Astrocyte of the spinal cord (primary cell): ENCODE data around the gene SMAD7.

Experiments used
- DNase-seq: peaks from one replicate; pipeline ENCODE4 v3.0.0; 2011; ENCODE audit warnings: low read depth, low spot score
- H3K4me3 ChIP-seq: 2 replicates; pipeline ENCODE4 v1.5.1; 2011; ENCODE audit warnings: low read depth, mild to moderate bottlenecking, low read length, moderate library complexity
- in situ Hi-C: cut with HindIII; loops from 2 replicates; pipeline ENCODE4 v1.10.0; 2017; ENCODE audit warnings: low sequenced_read_pairs
- TF ChIP-seq, protein P1 (sequence below): IDR thresholded peaks from 2 replicates; pipeline ENCODE4 v1.5.1; 2012; ENCODE audit warnings: low read depth, mild to moderate bottlenecking, low read length, inconsistent platforms

The SMAD7 gene

DNA sequence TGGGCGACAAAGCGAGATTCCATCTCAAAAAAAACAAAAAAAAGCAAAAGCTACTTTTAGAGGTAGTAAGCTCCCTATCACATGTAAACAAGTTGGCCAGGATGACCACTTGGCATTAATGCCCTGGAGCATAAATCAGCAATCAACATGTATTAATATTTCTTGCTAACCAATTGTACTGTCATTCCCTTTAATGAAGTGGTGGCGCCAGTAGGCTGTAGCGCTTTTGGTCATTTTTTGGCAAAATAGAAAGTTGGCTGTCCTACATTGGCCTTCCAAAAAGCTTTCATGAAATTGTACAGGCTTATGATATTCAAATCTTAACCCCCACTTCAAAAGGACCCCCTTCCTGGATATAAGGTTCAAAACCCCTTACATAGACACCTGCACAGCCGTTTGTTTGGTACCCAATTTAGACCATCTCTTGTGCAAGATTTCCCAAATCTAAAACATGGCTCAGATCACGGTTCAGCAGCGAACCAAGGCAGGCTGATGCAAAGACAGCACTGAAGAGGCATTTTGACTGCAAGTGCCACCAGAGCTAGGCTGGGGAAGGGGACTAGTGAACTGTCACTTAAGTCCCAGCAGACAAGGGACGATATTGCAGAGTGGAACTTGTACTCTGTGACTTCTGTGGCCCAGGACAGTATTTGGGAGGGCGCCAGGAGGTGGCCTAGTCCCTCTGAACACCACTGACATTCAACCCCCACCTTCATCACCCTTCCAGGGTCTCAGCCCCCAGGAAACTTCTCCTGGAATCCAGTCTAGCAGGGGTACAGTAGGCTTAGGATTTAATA lies 31.9 kb downstream of the SMAD7 start:
- H3K4me3 ChIP-seq: no peak overlapping the region
- no peak for DNase-seq
- TF ChIP-seq, protein P1, sequence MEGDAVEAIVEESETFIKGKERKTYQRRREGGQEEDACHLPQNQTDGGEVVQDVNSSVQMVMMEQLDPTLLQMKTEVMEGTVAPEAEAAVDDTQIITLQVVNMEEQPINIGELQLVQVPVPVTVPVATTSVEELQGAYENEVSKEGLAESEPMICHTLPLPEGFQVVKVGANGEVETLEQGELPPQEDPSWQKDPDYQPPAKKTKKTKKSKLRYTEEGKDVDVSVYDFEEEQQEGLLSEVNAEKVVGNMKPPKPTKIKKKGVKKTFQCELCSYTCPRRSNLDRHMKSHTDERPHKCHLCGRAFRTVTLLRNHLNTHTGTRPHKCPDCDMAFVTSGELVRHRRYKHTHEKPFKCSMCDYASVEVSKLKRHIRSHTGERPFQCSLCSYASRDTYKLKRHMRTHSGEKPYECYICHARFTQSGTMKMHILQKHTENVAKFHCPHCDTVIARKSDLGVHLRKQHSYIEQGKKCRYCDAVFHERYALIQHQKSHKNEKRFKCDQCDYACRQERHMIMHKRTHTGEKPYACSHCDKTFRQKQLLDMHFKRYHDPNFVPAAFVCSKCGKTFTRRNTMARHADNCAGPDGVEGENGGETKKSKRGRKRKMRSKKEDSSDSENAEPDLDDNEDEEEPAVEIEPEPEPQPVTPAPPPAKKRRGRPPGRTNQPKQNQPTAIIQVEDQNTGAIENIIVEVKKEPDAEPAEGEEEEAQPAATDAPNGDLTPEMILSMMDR: no peak
- in situ Hi-C loops: no loop called here

- TF ChIP-seq, protein P1: no peak
- no peak overlapping the region for H3K4me3 ChIP-seq
- no peak for DNase-seq
- in situ Hi-C loops: no loop called here
Observed at GRCh38 chr18:48917579-48918517, 32.9 kb downstream of the SMAD7 start.

DNA sequence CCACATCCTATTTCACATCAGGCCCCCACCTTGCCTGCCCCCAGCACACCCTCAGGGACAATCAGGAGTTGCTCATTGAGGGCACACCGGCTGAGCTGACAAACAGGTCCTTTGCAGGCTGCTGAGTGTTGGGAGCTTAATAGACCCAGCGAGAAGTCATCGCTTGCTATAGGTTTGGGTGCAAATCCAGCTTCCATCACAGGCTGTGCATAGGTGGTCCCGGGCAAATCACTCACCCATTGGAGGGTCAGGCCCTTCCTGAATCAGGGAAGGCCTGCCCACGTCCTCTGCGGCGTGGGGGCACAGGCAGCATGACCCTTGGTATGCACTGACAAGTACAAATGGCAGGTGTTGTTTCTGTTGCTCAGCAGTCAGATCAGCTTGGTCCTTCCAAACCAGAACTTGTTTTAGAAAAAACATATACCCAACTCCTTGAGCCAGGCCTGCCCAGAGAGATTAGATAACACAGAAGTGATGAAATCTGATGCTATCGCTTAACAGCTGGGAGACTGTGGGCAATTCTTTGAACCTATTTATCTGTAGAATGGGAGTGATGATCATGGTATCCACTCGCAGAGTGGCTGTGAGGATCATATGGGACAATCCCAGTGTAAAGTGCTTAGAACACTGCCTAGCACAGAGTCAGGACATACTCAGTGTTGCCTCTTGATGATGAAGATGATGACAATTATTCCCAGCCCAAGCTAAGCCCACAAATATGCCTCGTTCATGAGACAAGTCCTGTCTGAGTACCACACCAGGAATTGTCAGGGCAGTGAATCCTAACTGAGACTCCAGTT lies 34.9 kb downstream of the SMAD7 start:
- H3K4me3 ChIP-seq: no peak overlapping the region
- in situ Hi-C loops: no loop called here
- DNase-seq: no peak
- TF ChIP-seq, protein P1: no peak

DNA sequence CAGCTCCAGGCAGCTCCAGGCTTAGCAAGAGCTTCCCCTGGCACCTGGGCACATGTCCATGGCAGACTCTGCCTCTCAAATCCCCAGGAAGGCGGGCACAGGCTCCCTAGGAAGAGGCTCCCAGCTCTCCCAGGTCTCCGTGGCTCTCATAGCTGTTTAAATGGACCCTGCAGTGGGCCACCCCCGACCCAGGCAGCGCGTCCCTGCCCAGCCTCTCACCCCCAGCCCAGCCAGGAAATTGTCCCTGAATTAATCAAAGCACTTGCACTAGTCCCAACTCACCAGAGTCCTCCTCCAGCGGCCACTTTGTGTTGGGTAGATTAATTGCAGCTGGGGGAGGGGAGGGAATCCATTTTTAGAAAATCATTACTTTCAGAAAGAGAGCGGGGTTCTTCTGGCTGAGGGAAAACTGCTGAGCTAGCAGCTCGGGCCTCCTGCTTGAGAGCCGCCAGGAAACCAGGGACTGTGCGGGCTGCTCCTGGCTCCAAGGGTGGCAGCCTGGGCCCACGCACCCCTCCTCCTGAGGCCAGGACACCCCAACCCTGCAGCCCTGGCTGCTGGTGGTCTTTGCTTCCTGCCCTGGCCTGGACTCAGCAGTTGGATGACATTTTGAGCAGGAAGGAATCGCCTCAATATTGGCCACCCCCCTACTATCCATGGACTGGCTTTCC lies 36.0 kb downstream of the SMAD7 start:
- no peak overlapping the region for H3K4me3 ChIP-seq
- in situ Hi-C loops: no loop called here
- TF ChIP-seq, protein P1: no peak
- DNase-seq: no peak

DNA sequence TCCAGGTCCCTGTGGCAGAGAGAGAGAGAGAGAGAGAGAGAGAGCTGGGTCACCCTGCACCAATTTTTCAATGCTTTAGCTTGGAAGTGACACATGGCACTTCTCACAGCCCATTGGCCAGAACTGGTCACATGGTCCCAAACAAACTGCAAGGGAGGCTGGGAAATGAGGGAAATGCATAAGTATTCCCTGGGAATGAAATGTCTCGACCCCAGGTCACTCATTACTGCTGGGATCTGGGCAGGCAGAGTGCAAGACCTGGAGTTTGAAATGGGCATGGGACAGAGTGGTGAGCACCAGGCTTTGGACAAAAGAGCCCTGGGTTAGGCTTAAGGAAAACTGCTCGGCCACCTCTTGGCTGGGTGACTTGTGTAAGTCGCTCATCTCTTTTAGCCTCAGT lies 37.0 kb downstream of the SMAD7 start:
- no peak overlapping the region for H3K4me3 ChIP-seq
- in situ Hi-C loops: no loop called here
- DNase-seq: no peak
- TF ChIP-seq, protein P1: no peak

DNA sequence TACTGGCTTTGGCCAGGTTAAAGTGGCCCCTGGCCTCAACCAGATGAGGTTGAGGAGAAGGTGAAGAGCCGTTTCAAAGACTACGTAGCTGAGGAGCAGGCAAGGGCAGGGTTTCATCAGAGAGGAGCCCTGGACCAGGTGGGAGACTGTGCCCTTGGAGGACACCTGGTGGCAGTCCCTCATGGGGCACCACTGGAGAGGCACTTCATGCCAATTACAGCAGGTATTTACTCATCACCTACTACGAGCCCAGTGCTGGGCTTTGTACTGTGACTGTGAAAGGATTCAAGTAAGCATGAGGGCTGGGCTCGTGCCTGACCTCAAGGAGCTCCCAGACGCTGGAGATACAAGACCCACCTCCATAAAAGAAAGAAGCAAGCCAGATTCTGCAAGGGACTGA lies 37.6 kb downstream of the SMAD7 start:
- in situ Hi-C loops: no loop called here
- TF ChIP-seq, protein P1: peak; percentile 21
- no peak for DNase-seq
- no peak overlapping the region for H3K4me3 ChIP-seq
